Measurements from ENCODE around the gene SFT2D2.

SFT2D2 gene

DNA sequence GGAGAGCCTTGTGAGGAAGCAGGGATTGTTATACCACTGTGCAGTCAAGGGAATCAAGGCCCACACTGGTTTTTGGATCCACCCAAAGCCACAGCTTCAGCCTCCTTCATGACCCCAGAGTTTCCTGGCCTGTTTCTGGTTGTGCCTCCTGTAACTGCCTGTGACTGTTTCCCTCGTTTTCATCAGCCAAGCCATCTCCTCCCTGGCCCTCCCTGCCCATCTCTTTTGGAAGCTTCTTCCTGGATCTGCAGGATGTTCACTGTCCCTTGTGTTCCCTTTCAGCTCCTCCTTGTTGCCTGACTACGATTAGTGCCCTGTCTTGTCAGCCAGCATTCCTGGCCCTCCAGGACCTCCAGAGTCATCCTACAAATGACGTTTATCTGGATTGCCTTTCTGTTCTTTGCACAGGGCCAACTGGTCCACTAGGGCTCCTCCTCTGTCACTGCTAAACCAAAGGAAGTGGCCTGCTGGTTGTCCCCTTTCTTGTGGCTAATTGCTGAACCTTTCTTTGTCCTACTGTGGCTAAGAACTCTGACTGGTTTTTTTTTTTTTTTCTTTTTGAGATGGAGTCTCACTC is 17.9 kb downstream of the SFT2D2 start:
- Histone ChIP-seq H3K4me3 (ENCODE audit: low read length) (no peak overlapping the region), H3K27me3 (ENCODE audit: insufficient read depth, low read length) (no peaks in the 10 kb centered on the region), H3K36me3 (ENCODE audit: insufficient read depth, low read length) (peaks cover 57% of the 10 kb centered on the region), H3K4me1 (ENCODE audit: insufficient read depth, low read length) (no peaks in the 10 kb centered on the region), H3K9ac (ENCODE audit: low read depth, low read length) (no peak overlapping the region), H3K27ac (ENCODE audit: low read depth, low read length) (no peak overlapping the region), H3K9me3 (ENCODE audit: insufficient read depth, low read depth, low read length) (no peaks in the 10 kb centered on the region)
- 82% methylated on average over 3 of the region's 3 CpGs for WGBS

DNA sequence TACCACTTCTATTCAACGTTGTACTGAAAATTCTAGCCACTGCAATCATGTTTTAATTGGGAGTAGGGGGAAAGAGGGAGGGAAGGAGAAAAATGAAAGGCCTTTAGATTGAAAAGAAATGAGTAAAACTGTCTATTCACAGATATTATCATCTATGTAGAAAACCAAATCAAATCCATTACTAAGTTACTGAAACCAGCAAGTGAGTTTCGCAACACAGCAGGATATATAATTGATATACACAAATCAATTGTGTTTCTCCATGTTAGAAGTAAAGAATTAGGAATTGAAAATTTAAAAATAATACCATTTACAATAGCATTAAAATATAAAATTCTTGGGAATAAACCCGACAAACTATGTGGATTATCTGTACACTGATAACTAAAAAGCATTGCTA is 19.2 kb downstream of the SFT2D2 start:
- Histone ChIP-seq H3K4me3 (ENCODE audit: low read length) (no peak overlapping the region), H3K36me3 (ENCODE audit: insufficient read depth, low read length) (peaks cover 48% of the 10 kb centered on the region), H3K9ac (ENCODE audit: low read depth, low read length) (no peak overlapping the region), H3K27me3 (ENCODE audit: insufficient read depth, low read length) (no peaks in the 10 kb centered on the region), H3K9me3 (ENCODE audit: insufficient read depth, low read depth, low read length) (no peaks in the 10 kb centered on the region), H3K27ac (ENCODE audit: low read depth, low read length) (no peak overlapping the region), H3K4me1 (ENCODE audit: insufficient read depth, low read length) (peaks cover 1% of the 10 kb centered on the region; the same call in 1 of the 2 replicates)
- WGBS = no CpG with 5 or more reads among the region's 3 CpGs

DNA sequence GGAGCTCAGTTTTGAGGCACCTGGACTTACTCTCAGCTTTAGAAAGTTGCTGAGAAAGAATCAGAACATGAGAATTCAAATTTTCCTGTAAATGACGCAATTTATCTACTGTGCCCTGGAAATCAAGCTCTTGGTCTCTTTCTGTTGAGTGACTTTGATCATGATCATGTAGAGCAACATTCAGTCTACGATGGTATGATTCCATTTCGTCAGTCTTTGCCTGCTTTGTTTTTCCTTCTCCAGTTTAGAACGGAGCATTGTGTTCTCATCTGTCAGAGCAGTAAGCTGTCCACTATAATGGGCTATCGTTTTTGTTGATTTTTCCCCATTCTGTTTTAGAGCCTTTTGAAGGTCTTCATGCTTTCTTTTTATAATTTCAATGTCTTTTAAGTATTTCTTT is 20.7 kb downstream of the SFT2D2 start:
- Histone ChIP-seq H3K27ac (ENCODE audit: low read depth, low read length) (no peak overlapping the region), H3K4me3 (ENCODE audit: low read length) (no peak overlapping the region), H3K4me1 (ENCODE audit: insufficient read depth, low read length) (peaks cover 3% of the 10 kb centered on the region; the same call in 1 of the 2 replicates), H3K36me3 (ENCODE audit: insufficient read depth, low read length) (peaks cover 40% of the 10 kb centered on the region), H3K9ac (ENCODE audit: low read depth, low read length) (no peak overlapping the region), H3K27me3 (ENCODE audit: insufficient read depth, low read length) (no peaks in the 10 kb centered on the region), H3K9me3 (ENCODE audit: insufficient read depth, low read depth, low read length) (no peaks in the 10 kb centered on the region)
- WGBS = 93% methylated on average over 5 of the region's 5 CpGs

DNA sequence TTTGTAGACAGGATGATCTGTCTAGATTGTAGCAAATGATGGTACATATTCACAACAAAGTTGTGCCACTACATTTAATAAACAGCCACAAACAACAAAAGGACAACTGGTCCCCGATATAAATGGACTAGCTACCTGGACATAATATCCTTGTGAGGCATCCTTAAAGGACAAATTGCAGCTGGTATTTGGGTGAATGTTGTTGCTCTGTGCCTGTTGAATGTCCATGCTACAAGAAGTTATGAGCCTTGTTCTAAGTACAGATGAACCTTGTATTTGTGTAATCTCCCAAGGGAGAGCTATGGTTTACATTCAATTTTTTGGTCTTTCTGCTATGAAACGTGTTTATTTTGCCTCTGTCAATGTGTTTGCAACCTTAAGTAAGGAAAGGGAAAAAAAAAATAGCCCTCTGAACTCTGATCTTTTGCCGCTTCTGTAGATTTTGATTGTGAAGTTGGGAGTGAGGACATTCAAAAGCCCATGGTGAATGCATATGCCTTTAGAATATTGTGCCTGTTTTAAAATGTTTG is 26.5 kb downstream of the SFT2D2 start:
- no peaks in the 10 kb centered on the region for H3K36me3 ChIP-seq (ENCODE audit: insufficient read depth, low read length)
- no peak overlapping the region for H3K4me3 ChIP-seq (ENCODE audit: low read length)
- peaks cover 3% of the 10 kb centered on the region; the same call in 1 of the 2 replicates for H3K4me1 ChIP-seq (ENCODE audit: insufficient read depth, low read length)
- WGBS = 93% methylated on average over 3 of the region's 3 CpGs
- H3K9me3 ChIP-seq (ENCODE audit: insufficient read depth, low read depth, low read length) = peaks cover 23% of the 10 kb centered on the region
- H3K27me3 ChIP-seq (ENCODE audit: insufficient read depth, low read length) = no peaks in the 10 kb centered on the region
- no peak overlapping the region for H3K9ac ChIP-seq (ENCODE audit: low read depth, low read length)
- H3K27ac ChIP-seq (ENCODE audit: low read depth, low read length) = no peak overlapping the region

DNA sequence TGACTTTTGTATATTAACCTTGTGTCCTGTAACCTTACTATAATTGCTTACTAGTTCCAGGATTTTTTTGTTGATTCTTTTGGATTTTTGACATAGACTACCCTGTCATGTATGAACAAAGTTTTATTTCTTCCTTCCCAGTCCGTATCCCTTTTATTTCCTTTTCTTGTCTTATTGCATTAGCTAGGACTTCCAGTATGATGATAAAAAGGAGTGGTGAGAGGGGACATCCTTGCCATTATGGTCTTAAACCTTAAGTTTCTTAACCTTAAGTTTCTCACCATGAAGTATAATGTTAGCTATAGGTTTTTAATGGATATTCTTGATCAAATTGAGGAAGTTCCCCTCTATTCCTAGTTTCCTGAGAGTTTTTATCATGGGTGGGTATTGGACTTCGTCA is 30.4 kb downstream of the SFT2D2 start:
- Histone ChIP-seq H3K9ac (ENCODE audit: low read depth, low read length) (no peak overlapping the region), H3K4me1 (ENCODE audit: insufficient read depth, low read length) (peaks cover 13% of the 10 kb centered on the region), H3K27me3 (ENCODE audit: insufficient read depth, low read length) (no peaks in the 10 kb centered on the region), H3K9me3 (ENCODE audit: insufficient read depth, low read depth, low read length) (peaks cover 27% of the 10 kb centered on the region), H3K27ac (ENCODE audit: low read depth, low read length) (no peak overlapping the region), H3K4me3 (ENCODE audit: low read length) (no peak overlapping the region), H3K36me3 (ENCODE audit: insufficient read depth, low read length) (no peaks in the 10 kb centered on the region)
- WGBS = 97% methylated on average over 1 of the region's 2 CpGs

DNA sequence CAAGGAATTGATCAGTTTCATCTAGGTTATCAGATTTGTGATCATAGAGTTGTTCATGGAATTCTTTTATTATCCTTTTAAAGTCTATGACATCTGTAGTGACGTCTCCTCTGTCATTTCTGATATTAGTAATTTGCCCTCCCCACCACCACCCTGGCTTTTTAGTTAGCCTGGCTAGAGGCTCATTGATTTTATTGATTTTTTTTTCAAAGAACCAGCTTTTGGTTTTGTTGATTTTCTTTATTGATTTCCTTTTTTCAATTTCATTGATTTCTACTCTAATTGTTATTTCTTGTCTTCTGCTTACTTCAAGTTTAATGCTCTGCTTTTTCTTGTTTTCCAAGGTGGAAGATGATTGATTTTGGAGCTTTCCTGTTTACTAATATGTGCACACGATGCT is 31.6 kb downstream of the SFT2D2 start:
- Histone ChIP-seq H3K9me3 (ENCODE audit: insufficient read depth, low read depth, low read length) (peaks cover 27% of the 10 kb centered on the region), H3K27ac (ENCODE audit: low read depth, low read length) (no peak overlapping the region), H3K36me3 (ENCODE audit: insufficient read depth, low read length) (no peaks in the 10 kb centered on the region), H3K4me3 (ENCODE audit: low read length) (no peak overlapping the region), H3K27me3 (ENCODE audit: insufficient read depth, low read length) (no peaks in the 10 kb centered on the region), H3K4me1 (ENCODE audit: insufficient read depth, low read length) (peaks cover 13% of the 10 kb centered on the region), H3K9ac (ENCODE audit: low read depth, low read length) (no peak overlapping the region)
- WGBS = 96% methylated on average over 2 of the region's 2 CpGs

DNA sequence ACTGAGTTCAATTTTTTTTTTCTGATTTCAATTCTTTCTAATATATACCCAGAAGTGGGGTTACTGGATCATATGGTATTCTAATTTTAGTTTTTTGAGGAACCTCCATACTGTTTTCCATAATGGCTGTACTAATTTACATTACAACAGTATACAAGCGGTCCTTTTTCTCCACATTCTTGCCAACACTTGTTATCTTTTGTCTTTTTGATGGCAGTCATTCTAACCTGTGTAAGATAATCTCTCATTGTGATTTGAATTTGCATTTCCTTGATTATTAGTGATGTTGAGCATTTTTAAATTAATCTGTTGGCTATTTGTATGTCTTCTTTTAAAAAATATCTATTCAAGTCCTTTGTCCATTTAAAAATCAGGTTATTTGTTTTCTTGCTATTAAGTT is 33.8 kb downstream of the SFT2D2 start:
- peaks cover 27% of the 10 kb centered on the region for H3K9me3 ChIP-seq (ENCODE audit: insufficient read depth, low read depth, low read length)
- H3K27me3 ChIP-seq (ENCODE audit: insufficient read depth, low read length) = no peaks in the 10 kb centered on the region
- peaks cover 13% of the 10 kb centered on the region for H3K4me1 ChIP-seq (ENCODE audit: insufficient read depth, low read length)
- no CpG with 5 or more reads among the region's 1 CpG for WGBS
- H3K9ac ChIP-seq (ENCODE audit: low read depth, low read length) = no peak overlapping the region
- no peak overlapping the region for H3K4me3 ChIP-seq (ENCODE audit: low read length)
- H3K27ac ChIP-seq (ENCODE audit: low read depth, low read length) = no peak overlapping the region
- no peaks in the 10 kb centered on the region for H3K36me3 ChIP-seq (ENCODE audit: insufficient read depth, low read length)

DNA sequence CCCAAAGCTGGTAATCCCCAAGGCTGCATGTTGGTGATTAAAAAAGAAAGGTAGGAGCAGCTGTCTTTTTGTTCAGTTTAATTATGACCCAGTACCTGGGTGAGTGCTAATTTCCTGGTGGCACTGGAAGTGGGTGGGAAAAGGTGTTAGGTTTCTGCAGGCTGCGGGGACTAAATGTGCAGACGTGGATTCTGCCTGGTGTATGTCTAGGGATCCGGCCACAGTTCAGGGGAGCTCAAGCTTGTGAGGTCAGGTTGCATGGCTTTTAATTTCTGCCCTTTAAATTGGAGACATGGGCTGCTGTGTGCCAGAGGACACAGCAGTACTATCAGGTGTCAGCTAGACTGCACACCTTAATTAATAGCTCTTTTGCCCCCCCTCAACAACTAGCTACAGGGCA is 34.6 kb downstream of the SFT2D2 start:
- Histone ChIP-seq H3K27ac (ENCODE audit: low read depth, low read length) (no peak overlapping the region), H3K36me3 (ENCODE audit: insufficient read depth, low read length) (no peaks in the 10 kb centered on the region), H3K27me3 (ENCODE audit: insufficient read depth, low read length) (no peaks in the 10 kb centered on the region), H3K4me1 (ENCODE audit: insufficient read depth, low read length) (peaks cover 13% of the 10 kb centered on the region), H3K9ac (ENCODE audit: low read depth, low read length) (no peak overlapping the region), H3K4me3 (ENCODE audit: low read length) (no peak overlapping the region), H3K9me3 (ENCODE audit: insufficient read depth, low read depth, low read length) (peaks cover 22% of the 10 kb centered on the region)
- WGBS = 85% methylated on average over 3 of the region's 3 CpGs

DNA sequence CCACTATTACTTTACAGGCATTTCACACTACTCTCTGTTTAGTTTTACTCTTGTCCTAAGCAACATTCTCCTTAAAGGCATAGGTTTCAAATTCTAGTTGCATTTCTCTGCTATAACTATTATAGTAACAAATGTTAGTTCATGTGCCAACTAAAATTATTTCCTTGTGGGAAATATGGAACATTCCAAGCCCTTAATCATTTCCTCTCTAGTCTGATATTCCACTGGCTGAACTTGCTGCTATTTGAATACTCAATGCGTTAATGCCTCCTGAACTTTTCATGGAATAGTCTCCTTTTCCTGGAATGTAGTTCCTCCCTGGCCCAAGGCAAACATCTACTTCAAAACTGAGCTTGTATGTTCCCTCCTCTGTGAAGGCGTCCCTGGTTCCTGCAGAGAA is 35.6 kb downstream of the SFT2D2 start:
- no peaks in the 10 kb centered on the region for H3K36me3 ChIP-seq (ENCODE audit: insufficient read depth, low read length)
- H3K27ac ChIP-seq (ENCODE audit: low read depth, low read length) = no peak overlapping the region
- no peak overlapping the region for H3K9ac ChIP-seq (ENCODE audit: low read depth, low read length)
- peaks cover 13% of the 10 kb centered on the region for H3K4me1 ChIP-seq (ENCODE audit: insufficient read depth, low read length)
- H3K27me3 ChIP-seq (ENCODE audit: insufficient read depth, low read length) = no peaks in the 10 kb centered on the region
- H3K9me3 ChIP-seq (ENCODE audit: insufficient read depth, low read depth, low read length) = peaks cover 12% of the 10 kb centered on the region
- WGBS = 89% methylated on average over 2 of the region's 2 CpGs
- no peak overlapping the region for H3K4me3 ChIP-seq (ENCODE audit: low read length)

DNA sequence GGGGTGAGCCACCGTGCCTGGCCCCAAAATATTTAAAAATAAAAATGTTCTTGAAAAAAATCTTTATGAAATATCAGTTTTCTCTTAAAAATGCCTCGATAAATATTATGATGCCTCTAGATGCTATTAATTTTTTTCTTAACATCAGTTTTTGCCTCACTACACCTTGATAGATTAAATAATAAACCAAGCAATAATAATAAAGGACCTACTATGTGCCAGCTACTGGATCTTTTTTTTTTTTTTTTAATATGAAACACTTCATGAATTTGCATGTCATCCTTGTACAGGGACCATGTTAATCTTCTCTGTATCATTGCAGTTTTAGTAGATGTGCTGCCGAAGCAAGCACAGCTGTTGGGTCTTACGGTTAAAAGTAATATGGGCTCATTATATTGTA is 37.3 kb downstream of the SFT2D2 start:
- Histone ChIP-seq H3K27ac (ENCODE audit: low read depth, low read length) (no peak overlapping the region), H3K9me3 (ENCODE audit: insufficient read depth, low read depth, low read length) (no peaks in the 10 kb centered on the region; the same call in 1 of the 2 replicates), H3K4me3 (ENCODE audit: low read length) (no peak overlapping the region), H3K9ac (ENCODE audit: low read depth, low read length) (no peak overlapping the region), H3K4me1 (ENCODE audit: insufficient read depth, low read length) (peaks cover 13% of the 10 kb centered on the region), H3K27me3 (ENCODE audit: insufficient read depth, low read length) (no peaks in the 10 kb centered on the region), H3K36me3 (ENCODE audit: insufficient read depth, low read length) (no peaks in the 10 kb centered on the region)
- WGBS = 100% methylated on average over 2 of the region's 4 CpGs

DNA sequence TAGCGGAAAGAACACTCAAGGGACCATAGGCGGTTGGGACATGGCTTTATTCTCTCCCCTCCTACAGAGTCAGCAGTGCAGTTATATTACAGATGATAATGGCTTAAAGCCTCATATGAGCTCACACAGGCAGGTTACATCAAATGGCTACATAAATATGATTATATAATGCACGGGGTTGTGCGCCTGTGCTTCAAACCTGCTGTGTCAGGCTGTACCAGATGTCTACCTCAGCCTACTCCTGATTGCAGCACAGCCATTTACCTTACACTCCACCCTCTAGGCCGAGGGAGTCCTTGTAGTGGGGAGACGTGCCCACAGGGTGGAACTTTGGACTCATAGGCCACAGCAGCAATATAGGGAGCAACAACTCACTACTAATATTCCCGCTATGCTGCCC is 38.5 kb downstream of the SFT2D2 start:
- no peaks in the 10 kb centered on the region for H3K27me3 ChIP-seq (ENCODE audit: insufficient read depth, low read length)
- H3K4me3 ChIP-seq (ENCODE audit: low read length) = no peak overlapping the region
- H3K36me3 ChIP-seq (ENCODE audit: insufficient read depth, low read length) = no peaks in the 10 kb centered on the region
- no peak overlapping the region for H3K27ac ChIP-seq (ENCODE audit: low read depth, low read length)
- peaks cover 13% of the 10 kb centered on the region for H3K4me1 ChIP-seq (ENCODE audit: insufficient read depth, low read length)
- 96% methylated on average over 6 of the region's 7 CpGs for WGBS
- no peak overlapping the region for H3K9ac ChIP-seq (ENCODE audit: low read depth, low read length)
- no peaks in the 10 kb centered on the region; the same call in 1 of the 2 replicates for H3K9me3 ChIP-seq (ENCODE audit: insufficient read depth, low read depth, low read length)

DNA sequence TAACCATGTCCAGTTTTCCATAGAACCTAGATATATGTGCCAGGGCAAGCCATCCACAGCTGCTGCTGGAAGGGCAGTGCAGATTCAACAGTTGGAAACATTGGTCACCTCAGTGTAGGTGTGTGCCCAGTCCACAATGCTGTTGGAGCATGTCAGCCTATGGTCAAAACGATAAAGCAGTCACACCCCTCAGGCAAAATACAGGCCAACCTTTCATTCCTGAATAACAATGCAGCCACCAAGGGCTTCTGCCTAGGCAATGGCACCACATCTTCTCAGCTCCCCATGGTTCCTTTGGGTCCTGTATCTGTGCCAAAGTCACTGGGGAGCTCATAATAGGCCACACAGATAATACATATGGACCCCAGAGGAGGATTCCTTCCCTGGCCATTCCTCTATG is 39.8 kb downstream of the SFT2D2 start:
- Histone ChIP-seq H3K4me1 (ENCODE audit: insufficient read depth, low read length) (peaks cover 2% of the 10 kb centered on the region), H3K4me3 (ENCODE audit: low read length) (no peak overlapping the region), H3K36me3 (ENCODE audit: insufficient read depth, low read length) (no peaks in the 10 kb centered on the region), H3K9me3 (ENCODE audit: insufficient read depth, low read depth, low read length) (no peaks in the 10 kb centered on the region), H3K27ac (ENCODE audit: low read depth, low read length) (no peak overlapping the region), H3K9ac (ENCODE audit: low read depth, low read length) (no peak overlapping the region), H3K27me3 (ENCODE audit: insufficient read depth, low read length) (no peaks in the 10 kb centered on the region)
- WGBS = 94% methylated on average over 1 of the region's 1 CpG

Measured in HUES64 (cell line).